NCI-H345 treated with DMSO at 0.1 percent for 48 hours (cell line): Measurements from ENCODE around the gene NEUROG1.
"Not testable (repeated sequence)": the region's sequence is repeated elsewhere in the genome, so short reads cannot be mapped to it uniquely, and the experiment has no call there.

ENCODE experiments used
- DNase-seq: peaks from one replicate; lab custom pipeline; 2025; ENCODE audit not compliant: unreplicated experiment; lab: John Stamatoyannopoulos, UW

Gene NEUROG1

DNA sequence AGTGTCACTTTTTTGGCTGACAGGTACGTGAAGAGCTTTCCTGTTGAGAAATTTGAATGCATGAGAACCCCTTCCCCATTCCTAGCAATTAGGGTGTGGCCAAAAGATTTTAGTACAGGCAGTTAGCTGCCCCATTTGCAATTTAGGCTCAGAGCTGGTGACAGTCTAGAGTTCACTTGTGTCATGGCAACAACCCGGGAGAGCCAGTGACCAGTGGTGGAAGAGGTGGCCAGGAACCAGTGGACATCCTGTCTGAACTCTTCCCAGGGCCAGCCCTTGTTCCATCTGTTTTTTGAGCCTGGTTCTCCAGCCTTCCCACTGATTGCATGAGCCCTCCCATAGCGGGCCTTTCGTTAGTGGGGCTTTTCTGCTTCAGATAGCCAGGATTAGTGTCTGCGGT, 2.5 kb upstream of the NEUROG1 start:
- DNase-seq: no peak

DNA sequence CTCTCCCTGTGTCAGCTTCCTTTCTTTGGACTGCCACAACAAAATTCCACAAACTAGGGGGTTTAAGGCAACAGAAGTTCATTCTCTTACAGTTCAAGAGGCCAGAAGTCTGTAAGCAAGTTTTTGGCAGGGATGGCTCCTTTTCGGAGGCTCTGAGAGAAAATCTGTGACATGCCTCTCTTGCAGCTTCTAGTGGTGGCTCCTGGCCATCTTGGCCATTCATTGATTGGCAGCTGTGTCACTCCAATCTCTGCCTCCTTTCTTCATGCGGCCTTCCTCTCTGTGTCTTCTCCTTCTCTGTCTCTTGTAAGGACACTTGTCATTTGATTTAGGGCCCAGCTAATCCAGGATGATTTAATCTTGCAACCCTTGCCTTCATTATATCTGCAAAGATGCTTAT, 2.0 kb upstream of the NEUROG1 start:
- DNase-seq: no peak

DNA sequence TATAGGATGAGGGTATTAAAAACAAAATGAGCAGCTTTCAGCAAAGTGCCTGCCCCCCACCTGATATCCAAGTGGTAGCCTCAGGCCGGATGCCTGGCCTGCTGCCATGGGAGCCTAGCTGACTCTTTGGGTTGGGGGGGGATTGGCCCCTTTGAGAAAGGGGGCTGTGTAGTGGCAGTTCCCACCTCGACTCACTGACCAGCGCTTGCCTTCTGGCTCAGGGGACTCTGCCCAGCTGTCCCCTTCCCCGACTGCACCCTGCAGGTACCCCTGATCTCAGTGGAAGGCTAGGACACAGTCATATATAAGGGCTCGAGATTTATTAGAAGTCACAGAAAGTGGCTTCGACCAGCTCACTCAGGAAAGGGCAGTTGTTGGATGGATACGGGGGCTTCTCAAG, 1.5 kb upstream of the NEUROG1 start:
- DNase-seq: no peak

DNA sequence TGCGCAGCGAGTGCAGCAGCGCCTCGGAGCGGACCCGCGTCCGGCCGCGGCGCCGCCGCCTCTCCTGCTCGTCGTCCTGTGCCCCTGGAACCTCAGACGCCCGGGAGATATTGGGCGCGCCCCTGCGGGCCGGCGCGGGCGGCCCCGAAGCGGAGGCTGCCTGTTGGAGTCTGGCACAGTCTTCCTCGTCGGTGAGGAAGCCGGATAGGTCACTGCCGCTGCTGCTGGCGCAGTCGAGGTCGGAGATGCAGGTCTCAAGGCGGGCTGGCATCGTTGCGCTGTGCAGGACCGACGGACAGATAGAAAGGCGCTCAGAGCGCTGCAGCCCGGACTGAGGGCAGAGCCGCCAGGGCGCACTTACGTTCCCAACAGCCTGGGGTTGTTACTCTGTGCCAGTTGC, 344 bp downstream of the NEUROG1 start:
- DNase-seq: no peak

DNA sequence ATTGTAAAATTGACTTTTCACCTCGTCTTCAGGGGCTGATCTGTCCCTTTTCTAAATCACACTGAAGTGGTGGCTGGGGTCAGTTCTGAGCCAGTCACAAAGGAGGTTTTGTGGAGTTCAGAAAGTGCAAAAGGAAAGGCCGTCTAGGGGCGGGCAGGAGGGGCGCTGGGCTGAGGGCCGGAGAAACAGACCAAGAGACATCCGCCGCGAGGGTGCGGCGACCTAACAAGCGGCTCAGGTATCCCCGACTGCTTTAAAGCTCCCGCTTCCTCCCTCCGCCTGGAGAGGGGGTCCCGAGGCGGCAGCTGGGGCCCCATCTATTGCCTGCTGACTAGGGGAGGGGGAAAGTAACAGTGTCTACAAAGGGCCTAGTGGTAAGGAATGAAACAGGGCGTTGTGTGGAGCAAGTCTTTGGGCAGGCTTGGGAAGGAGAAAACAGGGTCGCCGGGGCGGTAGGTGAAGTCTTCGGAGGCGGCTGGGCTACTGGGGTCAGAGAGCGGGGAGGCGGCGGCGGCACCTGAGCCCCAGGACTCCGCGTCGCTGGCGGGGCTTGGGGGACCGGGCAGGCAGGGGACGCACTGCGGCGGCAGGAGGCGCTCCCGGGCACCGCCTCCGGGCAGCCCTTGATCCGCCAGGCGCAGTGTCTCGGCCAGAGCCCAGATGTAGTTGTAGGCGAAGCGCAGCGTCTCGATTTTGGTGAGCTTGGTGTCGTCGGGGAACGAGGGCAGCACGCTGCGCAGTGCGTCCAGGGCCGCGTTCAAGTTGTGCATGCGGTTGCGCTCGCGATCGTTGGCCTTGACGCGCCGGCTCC, 950 bp downstream of the NEUROG1 start:
- no peak for DNase-seq

DNA sequence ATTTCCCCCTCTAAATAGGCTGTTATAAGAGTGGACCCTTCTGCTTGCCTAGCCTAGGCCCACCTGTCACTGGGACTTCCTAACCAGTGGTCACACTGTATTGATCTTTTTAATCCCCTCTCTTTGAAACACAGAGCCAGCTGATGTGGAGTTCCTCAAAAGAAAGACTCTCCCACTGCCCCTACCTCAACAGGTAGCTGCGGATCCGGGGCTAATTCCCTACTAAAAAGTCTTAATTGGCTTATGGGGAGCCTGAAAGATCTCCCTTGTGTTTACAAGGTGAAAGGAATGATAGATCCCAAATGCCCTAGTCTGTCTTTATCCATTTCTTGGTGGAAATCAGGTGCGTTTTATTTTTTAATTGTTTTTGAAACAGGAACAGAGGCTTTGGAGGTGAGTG, 2.0 kb downstream of the NEUROG1 start:
- DNase-seq: no peak

DNA sequence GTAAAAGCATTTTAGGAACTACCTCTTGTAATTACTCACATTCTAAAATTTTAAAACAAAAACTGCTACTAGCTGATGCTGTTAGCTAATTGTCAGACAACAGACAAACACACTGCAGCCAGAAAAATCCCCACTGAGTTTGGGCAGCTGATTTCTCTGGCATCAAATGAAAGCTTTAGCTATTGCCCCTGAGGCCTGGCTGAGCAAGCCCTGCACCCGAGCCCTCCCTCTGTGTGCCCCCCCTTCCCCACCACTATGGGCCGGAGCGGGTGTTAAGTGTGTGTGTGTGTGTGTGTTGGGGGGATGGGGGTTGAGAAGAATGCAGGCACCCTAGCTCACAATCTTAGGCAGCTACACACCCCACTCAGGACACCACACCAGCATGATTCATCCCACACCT, 2.4 kb downstream of the NEUROG1 start:
- no peak for DNase-seq

DNA sequence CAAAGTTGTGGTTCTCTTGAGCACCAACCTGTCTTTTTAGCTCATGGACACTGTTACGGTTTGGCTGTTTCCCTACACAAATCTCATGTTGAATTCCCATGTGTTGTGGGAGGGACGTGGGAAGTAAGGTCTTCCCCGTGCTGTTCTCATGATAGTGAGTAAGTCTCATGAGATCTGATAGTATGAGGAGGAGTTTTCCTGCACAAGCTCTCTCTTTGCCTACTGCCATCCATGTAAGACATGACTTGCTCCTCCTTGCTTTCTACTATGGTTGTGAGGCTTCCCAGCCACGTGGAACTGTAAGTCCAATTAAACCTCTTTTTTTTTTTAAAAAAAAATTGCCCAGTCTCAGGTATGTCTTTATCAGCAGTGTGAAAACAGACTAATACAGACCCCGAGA, 6.2 kb downstream of the NEUROG1 start:
- not testable (repeated sequence) for DNase-seq

DNA sequence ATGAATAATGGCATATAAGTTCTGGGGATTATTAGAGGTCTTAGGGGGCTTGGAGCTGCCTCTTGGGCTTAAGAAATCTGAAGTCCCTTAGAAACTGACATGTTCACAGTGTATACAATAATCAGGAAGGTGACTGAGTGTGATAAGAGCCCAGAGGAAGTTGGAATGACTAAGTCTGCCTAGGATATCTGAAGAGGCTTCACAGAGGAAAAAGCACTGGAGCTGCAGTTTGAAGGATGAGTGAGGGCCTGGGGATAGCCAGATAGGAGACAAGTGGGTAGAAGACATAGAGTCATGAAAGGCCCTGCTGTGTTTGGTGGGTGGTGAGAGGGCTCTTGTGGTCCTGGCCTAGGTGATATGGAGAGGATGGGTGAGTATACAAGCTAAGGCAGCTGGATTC, 8.8 kb downstream of the NEUROG1 start:
- DNase-seq: no peak

DNA sequence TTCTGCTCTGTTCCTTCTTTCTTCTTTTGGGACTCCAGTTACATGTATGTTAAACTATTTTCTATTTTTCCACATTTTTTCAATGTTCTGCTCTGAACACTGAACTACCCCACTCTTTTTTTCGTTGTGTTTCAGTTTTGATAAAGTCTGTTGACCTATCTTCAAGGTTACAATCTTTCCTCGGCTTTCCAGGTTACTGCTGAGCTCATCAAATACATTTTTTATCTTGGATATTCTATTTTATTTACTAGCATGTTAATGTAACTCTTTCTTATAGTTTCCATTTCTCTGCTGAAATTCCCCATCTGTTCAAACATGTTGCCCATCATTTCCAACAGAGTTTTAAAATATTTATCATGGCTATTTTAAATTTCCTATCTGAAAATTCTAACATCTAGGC, 13.8 kb downstream of the NEUROG1 start:
- no peak for DNase-seq

DNA sequence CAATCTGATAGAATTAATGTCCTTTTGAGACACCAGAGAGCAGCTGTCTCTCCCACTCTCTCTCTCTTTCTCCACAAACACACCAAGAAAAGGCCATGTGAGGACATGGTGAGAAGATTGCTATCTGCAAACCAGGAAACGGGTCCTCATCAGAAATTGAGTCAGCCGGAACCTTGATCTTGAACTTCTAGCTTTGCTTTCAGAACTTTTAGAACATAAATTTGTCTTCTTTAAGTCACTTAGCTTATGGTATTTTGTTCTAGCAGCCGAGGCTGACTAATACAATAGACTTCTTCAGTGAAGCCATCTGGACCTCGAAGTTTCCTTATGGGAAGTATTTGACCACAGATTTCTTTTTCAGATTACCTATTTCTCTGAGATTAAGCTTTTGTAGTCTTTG, 18.1 kb downstream of the NEUROG1 start:
- DNase-seq: no peak

DNA sequence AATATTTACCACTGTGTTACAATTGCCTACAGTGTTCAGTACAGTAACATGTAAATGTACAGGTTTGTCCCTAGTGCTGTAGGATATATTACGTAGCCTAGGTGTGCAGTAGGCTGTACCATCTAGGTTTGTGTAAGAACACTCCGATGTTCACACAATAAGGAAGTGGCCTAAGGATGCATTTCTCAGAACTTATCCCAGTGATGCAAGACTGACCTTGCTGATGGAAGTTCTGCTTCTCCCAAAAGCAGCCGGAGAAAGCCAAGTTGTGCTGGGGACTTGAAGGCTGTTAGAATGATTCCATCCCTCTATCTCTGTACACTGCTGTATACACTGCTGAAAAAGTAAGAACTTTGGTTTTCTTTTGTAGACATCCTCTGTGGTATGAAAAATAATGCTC, 21.6 kb downstream of the NEUROG1 start:
- DNase-seq: no peak

DNA sequence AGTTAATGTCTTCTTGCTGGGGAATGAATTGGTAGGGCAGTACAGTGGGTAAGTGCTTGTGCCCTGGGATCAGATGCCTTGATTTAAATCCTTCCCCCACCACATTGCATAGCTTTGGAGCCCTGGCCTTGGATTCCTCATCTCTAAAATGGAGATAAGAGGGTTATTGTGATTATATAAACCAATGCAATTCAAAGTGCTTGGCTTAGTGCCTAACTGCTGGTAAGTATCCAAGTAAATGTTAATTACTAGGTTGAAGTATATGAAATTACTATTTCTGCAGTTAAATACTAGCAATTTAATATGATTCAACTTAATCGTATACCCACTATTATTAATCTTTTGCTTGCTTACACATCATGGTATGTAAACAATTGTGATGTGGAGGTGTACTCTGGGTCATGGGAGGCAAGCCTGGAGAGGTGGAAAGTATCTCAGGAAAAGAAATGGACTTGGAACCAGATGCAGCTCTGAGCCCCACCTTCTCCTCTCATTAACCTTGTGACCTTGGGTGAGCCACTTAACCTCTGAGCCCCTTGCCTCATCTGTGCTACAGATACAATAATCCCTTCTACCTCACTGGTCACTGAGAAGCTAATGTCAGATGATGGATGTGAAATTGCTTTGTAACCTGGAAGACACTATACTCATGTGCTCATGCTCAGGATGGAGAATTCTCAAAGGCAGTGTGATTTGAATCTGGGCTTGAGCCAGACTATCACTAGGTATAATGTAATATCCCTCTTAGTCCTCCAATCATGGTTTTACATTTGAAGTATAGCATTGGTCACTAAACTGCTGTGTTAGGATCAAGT, 23.8 kb downstream of the NEUROG1 start:
- no peak for DNase-seq

DNA sequence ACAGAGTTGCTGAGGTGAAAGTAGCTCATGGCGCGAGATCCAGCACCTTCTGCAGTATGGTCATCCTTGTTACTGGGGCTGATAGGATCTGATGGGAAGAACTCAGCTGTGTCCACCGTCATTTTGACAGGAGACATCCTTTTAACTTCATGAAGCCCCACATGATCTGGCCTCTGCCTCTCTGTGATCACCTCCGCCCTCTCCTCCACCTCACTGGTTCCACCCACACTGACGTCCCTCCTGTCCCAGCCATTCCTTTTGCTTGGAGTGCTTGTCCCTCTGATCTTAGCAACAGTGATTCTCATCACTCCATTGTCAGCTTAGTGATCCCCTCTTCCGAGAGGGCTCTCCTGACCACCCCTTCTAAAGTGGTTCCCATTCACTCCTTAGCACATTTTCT, 25.8 kb downstream of the NEUROG1 start:
- no peak for DNase-seq

DNA sequence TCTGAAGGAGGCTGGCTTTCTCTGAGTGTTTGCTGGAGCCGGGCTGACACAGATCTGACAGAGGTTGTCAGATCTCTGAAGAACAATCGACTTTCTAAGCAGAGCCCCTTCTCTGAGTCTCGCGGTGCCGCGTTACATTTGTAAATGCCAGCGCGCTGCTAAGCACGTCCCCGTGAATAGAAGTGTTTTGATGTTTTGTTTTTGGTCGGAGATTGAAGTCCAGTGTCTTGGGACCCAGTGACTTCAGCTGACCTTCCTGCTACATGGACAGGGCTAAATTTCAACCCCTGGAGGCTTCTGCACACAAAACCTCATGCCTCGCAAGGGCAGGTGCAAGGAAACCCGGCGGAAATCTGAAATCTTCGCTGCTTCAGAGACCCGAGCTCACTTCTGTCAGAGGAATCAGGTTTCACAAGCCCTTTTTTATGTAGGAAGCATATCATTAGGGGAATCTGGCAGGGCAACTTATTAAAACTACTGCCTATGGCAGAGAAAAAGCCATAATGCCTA, 27.2 kb downstream of the NEUROG1 start:
- no peak for DNase-seq

DNA sequence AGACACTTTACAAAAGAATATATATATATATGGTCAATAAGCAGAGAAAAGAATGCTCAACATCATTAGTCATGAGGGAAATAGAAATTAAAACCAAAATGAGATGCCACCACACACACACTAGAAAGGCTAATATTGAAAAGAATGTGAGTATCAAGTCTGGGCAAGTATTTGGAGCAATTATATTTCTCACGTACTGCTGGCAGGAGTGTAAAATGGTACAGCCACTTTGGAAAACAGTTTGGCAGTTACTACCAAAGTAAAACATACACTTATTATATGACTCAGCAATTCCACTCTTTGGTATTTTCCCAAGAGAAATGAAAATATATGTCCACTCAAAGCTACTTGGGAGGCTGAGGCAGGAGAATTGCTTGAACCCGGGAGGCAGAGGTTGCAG, 29.8 kb downstream of the NEUROG1 start:
- no peak for DNase-seq

DNA sequence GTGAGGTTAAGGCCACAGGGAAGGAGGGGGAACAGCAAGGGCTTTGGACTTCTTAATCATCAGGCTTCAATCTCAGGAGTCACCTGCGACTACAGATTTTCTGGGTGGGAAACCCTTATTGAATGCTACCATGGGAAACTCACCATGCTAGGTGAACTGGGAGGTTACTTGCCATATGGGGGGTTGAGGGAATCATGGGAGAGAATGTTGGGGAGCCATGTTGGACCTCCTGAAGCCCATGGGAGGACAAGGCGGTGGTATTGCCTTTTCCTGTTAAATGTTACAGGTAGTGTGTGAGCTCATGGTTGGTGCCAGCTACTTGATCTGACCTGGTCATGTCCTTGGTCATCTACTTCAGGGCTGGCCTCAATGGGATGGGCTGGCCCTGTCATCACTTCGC, 31.4 kb downstream of the NEUROG1 start:
- DNase-seq: no peak

DNA sequence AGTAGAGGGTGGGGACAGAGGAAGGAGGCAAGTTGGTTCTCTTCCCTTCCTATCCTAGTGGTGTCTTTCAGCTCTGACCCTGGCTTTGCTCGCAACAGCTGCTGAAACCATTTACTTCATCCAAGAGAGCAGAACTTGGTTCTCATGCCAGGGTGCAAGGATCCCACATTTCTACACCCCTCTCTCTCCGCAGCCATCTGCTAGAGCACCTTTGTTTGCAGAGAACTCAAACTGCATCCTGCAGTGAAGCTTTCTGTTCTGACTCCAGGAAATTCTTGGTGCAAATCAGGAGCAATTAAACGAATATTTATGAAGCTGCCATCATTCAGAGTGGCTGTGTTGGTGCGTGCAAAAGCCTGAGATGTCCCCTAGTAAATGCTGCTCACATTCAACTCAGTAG, 31.9 kb downstream of the NEUROG1 start:
- peak; percentile 19 for DNase-seq

DNA sequence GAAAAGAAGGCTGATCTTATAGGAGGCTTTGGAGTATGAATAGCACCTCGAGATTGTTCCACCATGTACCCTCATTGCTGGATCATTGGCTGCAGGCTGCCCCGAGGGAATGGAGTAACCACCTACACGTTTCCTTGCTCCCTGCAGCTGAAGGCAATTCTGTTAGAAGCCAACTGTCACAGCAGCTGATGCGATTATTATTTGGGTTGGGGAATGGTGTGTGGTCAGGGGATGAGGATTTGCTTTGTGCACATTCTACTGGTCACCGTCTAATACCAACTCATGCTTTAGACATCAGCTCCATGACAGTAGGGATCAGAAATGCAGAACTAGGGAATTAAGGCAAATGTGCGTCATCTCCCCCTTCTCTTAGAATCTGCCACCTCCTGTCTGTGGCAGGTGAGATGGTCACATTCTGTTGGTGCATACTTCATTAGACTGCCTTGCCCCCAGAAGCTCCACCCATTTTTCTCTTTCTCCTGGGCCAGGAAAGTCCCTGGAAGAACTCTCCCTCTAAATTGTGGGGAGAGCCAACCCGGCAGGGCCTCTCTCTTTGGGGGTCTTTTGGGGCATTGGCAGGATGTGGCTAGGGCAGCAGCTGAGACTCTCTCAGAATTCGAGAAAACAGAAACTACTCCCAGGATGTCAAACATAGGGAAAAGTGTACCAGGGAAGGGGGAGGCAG, 32.8 kb downstream of the NEUROG1 start:
- no peak for DNase-seq

DNA sequence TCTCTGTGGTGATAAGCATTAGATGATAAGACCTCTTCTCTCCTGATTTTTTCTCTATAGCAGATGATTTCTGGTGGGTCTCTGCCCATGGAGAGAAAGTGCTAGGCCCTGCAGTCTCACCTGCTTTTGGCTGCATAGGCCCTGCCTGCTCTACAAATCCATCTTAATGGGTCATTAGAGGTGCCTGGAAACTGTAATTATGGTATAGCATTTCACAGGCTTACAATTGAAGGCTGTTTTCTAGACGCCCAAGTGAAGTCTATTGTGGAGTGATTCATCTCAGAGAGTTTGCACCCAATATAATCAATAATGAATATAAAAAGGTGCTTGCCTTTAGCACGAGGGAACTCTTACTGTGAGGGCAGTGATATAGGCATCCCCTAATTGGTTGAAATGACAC, 33.8 kb downstream of the NEUROG1 start:
- DNase-seq: peak; percentile 46

DNA sequence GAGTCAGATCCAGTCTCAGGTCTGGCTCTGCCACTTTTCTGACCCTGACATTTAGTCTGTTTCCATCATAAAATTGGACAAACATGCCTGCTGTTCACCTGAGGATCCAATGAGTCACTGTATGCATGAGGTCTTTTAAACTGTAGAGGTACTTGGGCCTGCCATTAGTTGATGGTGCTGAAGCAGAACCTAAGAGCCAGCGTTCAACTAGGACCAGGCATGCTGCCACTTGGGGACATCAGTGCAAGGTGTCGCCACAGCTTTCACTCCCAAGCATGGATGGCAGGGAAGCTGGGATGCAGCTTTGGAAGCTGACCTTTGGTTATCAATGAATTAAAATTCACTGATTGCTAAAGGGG, 37.1 kb downstream of the NEUROG1 start:
- DNase-seq: peak; percentile 38
